ENCODE data around the gene SPATA25.

Gene SPATA25

DNA sequence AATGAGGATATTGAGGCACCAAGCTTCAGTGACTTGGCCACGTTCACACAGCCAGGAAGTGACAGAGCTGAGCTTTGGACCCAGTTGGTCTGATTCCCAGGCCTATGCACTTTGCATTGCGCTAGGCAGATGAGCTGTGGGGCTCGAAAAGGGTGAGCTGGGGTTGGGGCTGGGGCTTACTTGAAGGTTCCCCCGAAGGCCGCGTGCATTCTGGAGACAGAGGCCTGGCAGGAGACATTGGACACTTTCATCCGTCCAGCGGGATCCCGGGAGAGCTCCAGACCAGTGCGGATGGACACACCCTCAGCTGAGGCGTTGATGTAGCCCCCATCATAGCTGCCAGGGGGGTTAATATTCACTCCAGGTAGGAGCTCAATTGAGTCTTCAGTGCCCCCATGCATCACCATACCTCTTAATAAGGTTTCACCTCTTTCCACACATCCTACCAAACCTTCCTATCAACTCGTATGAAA lies 21.9 kb upstream of the SPATA25 start:
- Histone ChIP-seq H4K20me1 (ENCODE audit: insufficient read depth, low read length) (no peaks in the 10 kb centered on the region), H3K4me2 (ENCODE audit: low read length) (no peak overlapping the region), H3K9me3 (ENCODE audit: insufficient read depth, low read length) (no peaks in the 10 kb centered on the region), H3K27me3 (ENCODE audit: low read depth, low read length) (no peaks in the 10 kb centered on the region), H3K36me3 (replicated peaks; ENCODE audit: low read depth, low read length) (no peaks in the 10 kb centered on the region), H3K27ac (ENCODE audit: low read length) (no peak overlapping the region), H2AFZ (ENCODE audit: low read depth, low read length) (no peak overlapping the region), H3K4me3 (ENCODE audit: low read length) (no peak overlapping the region), H3K4me1 (ENCODE audit: low read length) (peaks cover 37% of the 10 kb centered on the region), H3K9ac (ENCODE audit: low read length) (no peak overlapping the region), H3K79me2 (ENCODE audit: low read length) (no peaks in the 10 kb centered on the region; the same call in 1 of the 2 replicates)
- TF ChIP-seq, protein P1, sequence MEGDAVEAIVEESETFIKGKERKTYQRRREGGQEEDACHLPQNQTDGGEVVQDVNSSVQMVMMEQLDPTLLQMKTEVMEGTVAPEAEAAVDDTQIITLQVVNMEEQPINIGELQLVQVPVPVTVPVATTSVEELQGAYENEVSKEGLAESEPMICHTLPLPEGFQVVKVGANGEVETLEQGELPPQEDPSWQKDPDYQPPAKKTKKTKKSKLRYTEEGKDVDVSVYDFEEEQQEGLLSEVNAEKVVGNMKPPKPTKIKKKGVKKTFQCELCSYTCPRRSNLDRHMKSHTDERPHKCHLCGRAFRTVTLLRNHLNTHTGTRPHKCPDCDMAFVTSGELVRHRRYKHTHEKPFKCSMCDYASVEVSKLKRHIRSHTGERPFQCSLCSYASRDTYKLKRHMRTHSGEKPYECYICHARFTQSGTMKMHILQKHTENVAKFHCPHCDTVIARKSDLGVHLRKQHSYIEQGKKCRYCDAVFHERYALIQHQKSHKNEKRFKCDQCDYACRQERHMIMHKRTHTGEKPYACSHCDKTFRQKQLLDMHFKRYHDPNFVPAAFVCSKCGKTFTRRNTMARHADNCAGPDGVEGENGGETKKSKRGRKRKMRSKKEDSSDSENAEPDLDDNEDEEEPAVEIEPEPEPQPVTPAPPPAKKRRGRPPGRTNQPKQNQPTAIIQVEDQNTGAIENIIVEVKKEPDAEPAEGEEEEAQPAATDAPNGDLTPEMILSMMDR (IDR thresholded peaks at IDR 0.05; ENCODE audit: low read depth, low read length) = no peak
- TF ChIP-seq EZH2phosphoT487 (IDR thresholded peaks at IDR 0.05; ENCODE audit: low read depth) = no peak

DNA sequence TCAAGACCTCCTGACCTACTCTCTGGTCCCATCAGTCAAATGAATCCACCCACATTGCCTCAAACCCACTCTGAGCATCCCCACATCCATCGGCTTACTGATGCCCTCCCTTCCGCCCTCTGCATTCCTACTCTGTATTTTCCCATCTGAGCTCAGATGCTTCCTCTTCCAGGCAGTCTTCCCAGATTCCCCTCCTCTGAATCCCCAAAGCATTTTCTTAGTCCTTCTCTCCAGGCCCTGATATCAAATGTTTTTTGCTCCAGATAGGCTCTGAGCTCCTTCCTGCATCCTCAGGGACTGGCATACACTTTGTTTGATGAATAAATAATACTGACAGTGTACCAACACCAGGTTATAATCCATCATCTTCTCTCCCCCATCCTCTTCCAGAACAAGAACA lies 20.7 kb upstream of the SPATA25 start:
- H3K4me3 ChIP-seq (ENCODE audit: low read length) = no peak overlapping the region
- H3K4me1 ChIP-seq (ENCODE audit: low read length) = peaks cover 25% of the 10 kb centered on the region
- no peaks in the 10 kb centered on the region for H4K20me1 ChIP-seq (ENCODE audit: insufficient read depth, low read length)
- TF ChIP-seq, protein P1 (IDR thresholded peaks at IDR 0.05; ENCODE audit: low read depth, low read length) = no peak
- TF ChIP-seq EZH2phosphoT487 (IDR thresholded peaks at IDR 0.05; ENCODE audit: low read depth) = no peak
- H3K9ac ChIP-seq (ENCODE audit: low read length) = no peak overlapping the region
- H3K27me3 ChIP-seq (ENCODE audit: low read depth, low read length) = no peaks in the 10 kb centered on the region
- no peaks in the 10 kb centered on the region for H3K36me3 ChIP-seq (replicated peaks; ENCODE audit: low read depth, low read length)
- H3K27ac ChIP-seq (ENCODE audit: low read length) = no peak overlapping the region
- no peak overlapping the region for H3K4me2 ChIP-seq (ENCODE audit: low read length)
- no peak overlapping the region for H2AFZ ChIP-seq (ENCODE audit: low read depth, low read length)
- no peaks in the 10 kb centered on the region for H3K9me3 ChIP-seq (ENCODE audit: insufficient read depth, low read length)
- no peaks in the 10 kb centered on the region; the same call in 1 of the 2 replicates for H3K79me2 ChIP-seq (ENCODE audit: low read length)

DNA sequence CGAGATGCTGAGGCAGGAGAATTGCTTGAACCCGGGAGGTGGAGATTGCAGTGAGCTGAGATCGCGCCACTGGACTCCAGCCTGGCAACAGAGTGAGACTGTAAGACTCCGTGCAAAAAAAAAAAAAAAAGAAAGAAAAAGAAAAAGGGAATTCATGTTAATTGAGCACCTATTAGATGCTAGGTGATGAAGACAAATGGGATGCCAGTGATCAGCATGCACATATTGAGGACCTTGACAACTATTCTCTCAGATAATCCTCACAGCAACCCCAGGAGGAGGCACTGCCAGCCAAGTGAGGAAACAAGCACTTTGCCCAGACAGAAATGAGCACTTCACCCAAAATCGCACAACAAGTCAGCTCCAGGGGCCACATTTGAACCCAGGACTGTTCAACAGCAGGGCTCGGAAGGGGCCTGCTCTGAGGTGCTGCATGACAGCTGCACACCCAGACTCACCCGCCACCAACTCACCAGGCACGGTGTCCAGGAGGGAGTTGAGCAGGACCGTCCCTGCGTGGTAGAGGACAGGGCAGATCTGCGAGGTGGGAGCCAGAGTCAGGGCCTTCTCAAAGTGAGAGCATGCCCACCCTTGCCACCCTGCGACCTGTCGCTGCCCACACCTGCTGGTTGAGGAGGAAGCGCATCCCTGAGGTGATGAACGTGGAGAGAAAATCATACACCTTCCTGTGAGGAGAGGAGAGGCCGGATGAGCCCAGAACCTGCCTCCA lies 20.0 kb upstream of the SPATA25 start:
- H3K9ac ChIP-seq (ENCODE audit: low read length) = no peak overlapping the region
- H3K4me3 ChIP-seq (ENCODE audit: low read length) = no peak overlapping the region
- H3K27ac ChIP-seq (ENCODE audit: low read length) = no peak overlapping the region
- H3K36me3 ChIP-seq (replicated peaks; ENCODE audit: low read depth, low read length) = no peaks in the 10 kb centered on the region
- no peak overlapping the region for H2AFZ ChIP-seq (ENCODE audit: low read depth, low read length)
- H4K20me1 ChIP-seq (ENCODE audit: insufficient read depth, low read length) = no peaks in the 10 kb centered on the region
- H3K79me2 ChIP-seq (ENCODE audit: low read length) = no peaks in the 10 kb centered on the region; the same call in 1 of the 2 replicates
- TF ChIP-seq, protein P1 (IDR thresholded peaks at IDR 0.05; ENCODE audit: low read depth, low read length) = no peak
- TF ChIP-seq EZH2phosphoT487 (IDR thresholded peaks at IDR 0.05; ENCODE audit: low read depth) = no peak
- H3K27me3 ChIP-seq (ENCODE audit: low read depth, low read length) = no peaks in the 10 kb centered on the region
- H3K4me2 ChIP-seq (ENCODE audit: low read length) = no peak overlapping the region
- peaks cover 19% of the 10 kb centered on the region for H3K4me1 ChIP-seq (ENCODE audit: low read length)
- no peaks in the 10 kb centered on the region for H3K9me3 ChIP-seq (ENCODE audit: insufficient read depth, low read length)

DNA sequence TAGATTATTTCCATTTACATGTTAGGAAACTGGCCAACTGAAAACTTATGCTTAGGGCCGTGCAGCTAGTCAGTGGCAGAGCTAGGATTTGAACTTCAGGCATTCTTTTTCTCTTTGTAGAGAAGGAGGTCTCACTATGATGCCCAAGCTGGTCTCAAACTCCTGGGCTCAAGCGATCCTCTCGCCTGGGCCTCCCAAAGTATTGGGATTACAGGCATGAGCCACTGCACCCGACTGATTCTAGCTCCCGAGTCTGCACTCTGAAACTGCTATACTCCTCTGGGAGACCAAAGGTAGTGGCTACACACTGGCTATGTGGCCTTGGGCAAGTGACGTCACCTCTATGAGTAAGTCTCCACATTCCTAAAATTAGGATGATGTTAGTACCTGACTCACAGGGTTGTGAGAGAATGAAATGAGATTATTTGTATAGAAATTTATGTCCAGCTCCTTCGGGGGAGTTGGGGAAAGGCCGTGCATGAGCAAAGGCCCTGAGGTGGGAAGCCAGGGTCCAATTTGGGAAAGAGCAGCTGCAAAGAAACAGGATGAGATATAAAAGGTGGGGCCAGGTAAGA lies 18.2 kb upstream of the SPATA25 start:
- no peaks in the 10 kb centered on the region for H3K79me2 ChIP-seq (ENCODE audit: low read length)
- no peak overlapping the region for H2AFZ ChIP-seq (ENCODE audit: low read depth, low read length)
- H3K27ac ChIP-seq (ENCODE audit: low read length) = no peak overlapping the region
- no peak for TF ChIP-seq EZH2phosphoT487 (IDR thresholded peaks at IDR 0.05; ENCODE audit: low read depth)
- TF ChIP-seq, protein P1 (IDR thresholded peaks at IDR 0.05; ENCODE audit: low read depth, low read length) = no peak
- H3K4me3 ChIP-seq (ENCODE audit: low read length) = no peak overlapping the region
- H3K36me3 ChIP-seq (replicated peaks; ENCODE audit: low read depth, low read length) = peaks cover 2% of the 10 kb centered on the region
- no peaks in the 10 kb centered on the region for H3K9me3 ChIP-seq (ENCODE audit: insufficient read depth, low read length)
- peaks cover 6% of the 10 kb centered on the region; the same call in 1 of the 2 replicates for H3K4me1 ChIP-seq (ENCODE audit: low read length)
- H3K9ac ChIP-seq (ENCODE audit: low read length) = no peak overlapping the region
- H4K20me1 ChIP-seq (ENCODE audit: insufficient read depth, low read length) = no peaks in the 10 kb centered on the region
- no peaks in the 10 kb centered on the region for H3K27me3 ChIP-seq (ENCODE audit: low read depth, low read length)
- H3K4me2 ChIP-seq (ENCODE audit: low read length) = no peak overlapping the region

All from OCI-LY3 (cell line).